ENCODE data around the gene OR2F1. TPM values are rescaled to one million over a fixed set of nuclear protein-coding genes. Genes with fewer than 3 reads are reported as not detected.

OR2F1 gene
- total and polyA plus RNA-seq, 10 of the 15 experiments (the other 5 are each of a cell fraction or from before 2014, with no cell fraction given): not detected

GRCh38 chr7:143960813-143961610, 6.4 kb downstream of the OR2F1 start (continued):
- TF ChIP-seq ZBTB40 (IDR thresholded peaks at IDR 0.05; ENCODE audit: borderline replicate concordance): no peak
- no peak for TF ChIP-seq RBBP5 (conservative IDR thresholded peaks at IDR 0.05)
- TF ChIP-seq, protein P1, sequence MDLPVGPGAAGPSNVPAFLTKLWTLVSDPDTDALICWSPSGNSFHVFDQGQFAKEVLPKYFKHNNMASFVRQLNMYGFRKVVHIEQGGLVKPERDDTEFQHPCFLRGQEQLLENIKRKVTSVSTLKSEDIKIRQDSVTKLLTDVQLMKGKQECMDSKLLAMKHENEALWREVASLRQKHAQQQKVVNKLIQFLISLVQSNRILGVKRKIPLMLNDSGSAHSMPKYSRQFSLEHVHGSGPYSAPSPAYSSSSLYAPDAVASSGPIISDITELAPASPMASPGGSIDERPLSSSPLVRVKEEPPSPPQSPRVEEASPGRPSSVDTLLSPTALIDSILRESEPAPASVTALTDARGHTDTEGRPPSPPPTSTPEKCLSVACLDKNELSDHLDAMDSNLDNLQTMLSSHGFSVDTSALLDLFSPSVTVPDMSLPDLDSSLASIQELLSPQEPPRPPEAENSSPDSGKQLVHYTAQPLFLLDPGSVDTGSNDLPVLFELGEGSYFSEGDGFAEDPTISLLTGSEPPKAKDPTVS (IDR thresholded peaks at IDR 0.05; ENCODE audit: low read depth, low read length): no peak
- no peak for TF ChIP-seq YY1 (IDR thresholded peaks at IDR 0.05; ENCODE audit: low read depth, low read length)
- no peak for TF ChIP-seq SIX5 (IDR thresholded peaks at IDR 0.05; ENCODE audit: low read depth, low read length, severe bottlenecking)
- no peak for TF ChIP-seq BCL11A (IDR thresholded peaks at IDR 0.05; ENCODE audit: low read depth, low read length)
- TF ChIP-seq NR2F1 (conservative IDR thresholded peaks at IDR 0.05): no peak
